Measurements from ENCODE around the gene PMIS2. TPM values are rescaled to one million over a fixed set of nuclear protein-coding genes. Genes with fewer than 3 reads are reported as not detected.

Gene PMIS2
- total and polyA plus RNA-seq, 4 donors, result not detected

- WGBS, 2 donors, result 3 to 4% methylated on average over 27 of the region's 27 CpGs
- no peaks in the 10 kb centered on the region for H3K4me1 ChIP-seq (ENCODE audit: control insufficient read depth in 1 of 2, insufficient read depth in 2 of 2, low read length in 2 of 2)
- intact Hi-C loops (cut with DNase I), result loop anchor here (5.0 kb wide), 3 partner anchors 66 to 171 kb away; partner anchors contain the start of genes HAUS5 (in 2 of the 2) and KMT2B (in 1 of the 2)
- H3K9me3 ChIP-seq (ENCODE audit: control insufficient read depth, low read length), result no peaks in the 10 kb centered on the region
- DNase-seq (peak in 1 of 2 donors; percentile 84), ATAC-seq (ENCODE audit: low FRiP score) (no peak)
- H3K36me3 ChIP-seq (ENCODE audit: control insufficient read depth in 1 of 2, insufficient read depth in 2 of 2, low read length in 1 of 2), result no peaks in the 10 kb centered on the region
- no peaks in the 10 kb centered on the region for H3K27me3 ChIP-seq (ENCODE audit: control insufficient read depth in 1 of 2, insufficient read depth in 2 of 2, low read length in 1 of 2)
- no peak overlapping the region for H3K27ac ChIP-seq (ENCODE audit: low read depth in 1 of 2, low read length in 2 of 2)
- peak overlapping the region; percentile 62 to 80 for H3K4me3 ChIP-seq (ENCODE audit: low read length in 2 of 2)
Observed at GRCh38 chr19:35545855-35546381, 40.1 kb upstream of the PMIS2 start.

- intact Hi-C loops (cut with DNase I), result loop anchor here (5.0 kb wide), 3 partner anchors 66 to 171 kb away; partner anchors contain the start of genes HAUS5 (in 2 of the 2) and KMT2B (in 1 of the 2)
- H3K36me3 ChIP-seq (ENCODE audit: control insufficient read depth in 1 of 2, insufficient read depth in 2 of 2, low read length in 1 of 2), result no peaks in the 10 kb centered on the region
- H3K4me1 ChIP-seq (ENCODE audit: control insufficient read depth in 1 of 2, insufficient read depth in 2 of 2, low read length in 2 of 2), result no peaks in the 10 kb centered on the region
- DNase-seq (no peak), ATAC-seq (ENCODE audit: low FRiP score) (no peak)
- H3K27me3 ChIP-seq (ENCODE audit: control insufficient read depth in 1 of 2, insufficient read depth in 2 of 2, low read length in 1 of 2), result no peaks in the 10 kb centered on the region
- peak overlapping the region in 1 of 2 donors; percentile 80 for H3K4me3 ChIP-seq (ENCODE audit: low read length in 2 of 2)
- no peak overlapping the region for H3K27ac ChIP-seq (ENCODE audit: low read depth in 1 of 2, low read length in 2 of 2)
- 83 to 87% methylated on average over 8 of the region's 8 CpGs for WGBS, 2 donors
- H3K9me3 ChIP-seq (ENCODE audit: control insufficient read depth, low read length), result no peaks in the 10 kb centered on the region
Observed at GRCh38 chr19:35546532-35546931, 39.4 kb upstream of the PMIS2 start.

- no peaks in the 10 kb centered on the region for H3K27me3 ChIP-seq (ENCODE audit: control insufficient read depth in 1 of 2, insufficient read depth in 2 of 2, low read length in 1 of 2)
- no peak overlapping the region for H3K27ac ChIP-seq (ENCODE audit: low read depth in 1 of 2, low read length in 2 of 2)
- no peaks in the 10 kb centered on the region for H3K9me3 ChIP-seq (ENCODE audit: control insufficient read depth, low read length)
- 21 to 24% methylated on average over 6 of the region's 6 CpGs for WGBS, 2 donors
- H3K36me3 ChIP-seq (ENCODE audit: control insufficient read depth in 1 of 2, insufficient read depth in 2 of 2, low read length in 1 of 2), result no peaks in the 10 kb centered on the region
- H3K4me1 ChIP-seq (ENCODE audit: control insufficient read depth in 1 of 2, insufficient read depth in 2 of 2, low read length in 2 of 2), result no peaks in the 10 kb centered on the region
- DNase-seq, result no peak
- ATAC-seq (ENCODE audit: low FRiP score), result no peak
- no peak overlapping the region for H3K4me3 ChIP-seq (ENCODE audit: low read length in 2 of 2)
- intact Hi-C loops (cut with DNase I), result loop anchor here (5.0 kb wide), 3 partner anchors 63 to 168 kb away; partner anchors contain the start of genes HAUS5 (in 2 of the 2) and KMT2B (in 1 of the 2)
Observed at GRCh38 chr19:35549174-35549788, 36.7 kb upstream of the PMIS2 start.

- intact Hi-C loops (cut with DNase I), result loop anchor here (5.0 kb wide), 3 partner anchors 62 to 167 kb away; partner anchors contain the start of genes HAUS5 (in 2 of the 2) and KMT2B (in 1 of the 2)
- Histone ChIP-seq H3K27ac (ENCODE audit: low read depth in 1 of 2, low read length in 2 of 2) (no peak overlapping the region), H3K9me3 (ENCODE audit: control insufficient read depth, low read length) (no peaks in the 10 kb centered on the region), H3K36me3 (ENCODE audit: control insufficient read depth in 1 of 2, insufficient read depth in 2 of 2, low read length in 1 of 2) (no peaks in the 10 kb centered on the region), H3K4me1 (ENCODE audit: control insufficient read depth in 1 of 2, insufficient read depth in 2 of 2, low read length in 2 of 2) (no peaks in the 10 kb centered on the region), H3K4me3 (ENCODE audit: low read length in 2 of 2) (no peak overlapping the region), H3K27me3 (ENCODE audit: control insufficient read depth in 1 of 2, insufficient read depth in 2 of 2, low read length in 1 of 2) (no peaks in the 10 kb centered on the region)
- ATAC-seq (ENCODE audit: low FRiP score), result no peak
- no peak for DNase-seq
- 85 to 88% methylated on average over 15 of the region's 15 CpGs for WGBS, 2 donors
Observed at GRCh38 chr19:35549879-35550523, 36.0 kb upstream of the PMIS2 start.

- no peaks in the 10 kb centered on the region for H3K27me3 ChIP-seq (ENCODE audit: control insufficient read depth in 1 of 2, insufficient read depth in 2 of 2, low read length in 1 of 2)
- no peak for ATAC-seq (ENCODE audit: low FRiP score)
- no peak for DNase-seq
- intact Hi-C loops (cut with DNase I), result no loop called here
- no peak overlapping the region for H3K4me3 ChIP-seq (ENCODE audit: low read length in 2 of 2)
- no peaks in the 10 kb centered on the region for H3K4me1 ChIP-seq (ENCODE audit: control insufficient read depth in 1 of 2, insufficient read depth in 2 of 2, low read length in 2 of 2)
- 70 to 71% methylated on average over 21 of the region's 21 CpGs for WGBS, 2 donors
- no peaks in the 10 kb centered on the region for H3K36me3 ChIP-seq (ENCODE audit: control insufficient read depth in 1 of 2, insufficient read depth in 2 of 2, low read length in 1 of 2)
- H3K27ac ChIP-seq (ENCODE audit: low read depth in 1 of 2, low read length in 2 of 2), result no peak overlapping the region
- no peaks in the 10 kb centered on the region for H3K9me3 ChIP-seq (ENCODE audit: control insufficient read depth, low read length)
Observed at GRCh38 chr19:35551091-35551810, 34.7 kb upstream of the PMIS2 start.

- intact Hi-C loops (cut with DNase I), result no loop called here
- no peak for ATAC-seq (ENCODE audit: low FRiP score)
Observed at GRCh38 chr19:35552534-35553384, 33.2 kb upstream of the PMIS2 start.

GRCh38 chr19:35553385-35554000 is 32.5 kb upstream of the PMIS2 start:
- no peaks in the 10 kb centered on the region for H3K36me3 ChIP-seq (ENCODE audit: control insufficient read depth in 1 of 2, insufficient read depth in 2 of 2, low read length in 1 of 2)
- H3K27me3 ChIP-seq (ENCODE audit: control insufficient read depth in 1 of 2, insufficient read depth in 2 of 2, low read length in 1 of 2), result no peaks in the 10 kb centered on the region
- H3K9me3 ChIP-seq (ENCODE audit: control insufficient read depth, low read length), result no peaks in the 10 kb centered on the region
- no peak overlapping the region for H3K4me3 ChIP-seq (ENCODE audit: low read length in 2 of 2)
- no peak overlapping the region for H3K27ac ChIP-seq (ENCODE audit: low read depth in 1 of 2, low read length in 2 of 2)
- WGBS, 2 donors, result 65 to 67% methylated on average over 14 of the region's 14 CpGs
- intact Hi-C loops (cut with DNase I), result no loop called here
- ATAC-seq (ENCODE audit: low FRiP score) (no peak), DNase-seq (no peak)
- no peaks in the 10 kb centered on the region for H3K4me1 ChIP-seq (ENCODE audit: control insufficient read depth in 1 of 2, insufficient read depth in 2 of 2, low read length in 2 of 2)

More at GRCh38 chr19:35552534-35553384, 33.2 kb upstream of the PMIS2 start:
- Histone ChIP-seq H3K27me3 (ENCODE audit: control insufficient read depth in 1 of 2, insufficient read depth in 2 of 2, low read length in 1 of 2) (no peaks in the 10 kb centered on the region), H3K9me3 (ENCODE audit: control insufficient read depth, low read length) (no peaks in the 10 kb centered on the region), H3K27ac (ENCODE audit: low read depth in 1 of 2, low read length in 2 of 2) (no peak overlapping the region), H3K4me1 (ENCODE audit: control insufficient read depth in 1 of 2, insufficient read depth in 2 of 2, low read length in 2 of 2) (no peaks in the 10 kb centered on the region), H3K4me3 (ENCODE audit: low read length in 2 of 2) (no peak overlapping the region), H3K36me3 (ENCODE audit: control insufficient read depth in 1 of 2, insufficient read depth in 2 of 2, low read length in 1 of 2) (no peaks in the 10 kb centered on the region)
- WGBS, 2 donors, result 69 to 70% methylated on average over 13 of the region's 13 CpGs
- no peak for DNase-seq

All from aorta (tissue), 5 donors.